Glutamatergic neuron (in vitro differentiated cells): ENCODE results near the gene EFS. TPM values are rescaled to one million over a fixed set of nuclear protein-coding genes. Genes with fewer than 3 reads are reported as not detected.
"Not testable (repeated sequence)": the region's sequence is repeated elsewhere in the genome, so short reads cannot be mapped to it uniquely, and the experiment has no call there.

Source experiments
- DNase-seq: peaks from one replicate; pipeline ENCODE4 v3.0.0; 2022
- H3K27ac Mint-ChIP-seq: one replicate; pipeline ENCODE4 v1.8.0; 2020; ENCODE audit warnings: mild to moderate bottlenecking, mixed read lengths, inconsistent platforms; ENCODE audit not compliant: unreplicated experiment
- H3K27me3 Mint-ChIP-seq: one replicate; pipeline ENCODE4 v1.8.0; 2020; ENCODE audit warnings: mild to moderate bottlenecking, moderate library complexity, mixed read lengths, inconsistent platforms; ENCODE audit not compliant: unreplicated experiment
- H3K36me3 Mint-ChIP-seq: one replicate; pipeline ENCODE4 v1.8.0; 2020; ENCODE audit warnings: mild to moderate bottlenecking, mixed read lengths, inconsistent platforms; ENCODE audit not compliant: unreplicated experiment
- H3K4me1 Mint-ChIP-seq: one replicate; pipeline ENCODE4 v1.8.0; 2020; ENCODE audit warnings: mild to moderate bottlenecking, low read depth, mixed read lengths, inconsistent platforms; ENCODE audit not compliant: unreplicated experiment
- H3K4me3 Mint-ChIP-seq: one replicate; pipeline ENCODE4 v1.8.0; 2020; ENCODE audit warnings: mild to moderate bottlenecking, mixed read lengths, inconsistent platforms; ENCODE audit not compliant: unreplicated experiment
- H3K9me3 Mint-ChIP-seq: one replicate; pipeline ENCODE4 v1.8.0; 2020; ENCODE audit warnings: mild to moderate bottlenecking, moderate library complexity, mixed read lengths, inconsistent platforms; ENCODE audit not compliant: unreplicated experiment
- CTCF ChIP-seq: fragments of 200-600 bp; sonication (generic); IDR thresholded peaks from one replicate; pipeline ENCODE4 v1.5.0; 2021; ENCODE audit not compliant: partially characterized antibody, unreplicated experiment
- total RNA-seq: library from RNA; stranded (reverse); fragmentation: NEBNext Ultra II Directional; extraction: Animal tissue kit (Norgen Biotek cat#: 25700); gene quantifications from one replicate; pipeline ENCODE4 v1.2.1, GENCODE V29; 2021; ENCODE audit not compliant: unreplicated experiment

Gene EFS
- total RNA-seq, 1 donor from 2014 or later: 90.4 TPM

GRCh38 chr14:23403908-23404307 lies 38.9 kb upstream of the EFS start:
- DNase-seq: no peak
- H3K9me3 Mint-ChIP-seq: peaks cover 11% of the 10 kb centered on the region
- peaks cover 16% of the 10 kb centered on the region for H3K27me3 Mint-ChIP-seq
- no peak for TF ChIP-seq CTCF
- peaks cover 2% of the 10 kb centered on the region for H3K4me1 Mint-ChIP-seq
- H3K27ac Mint-ChIP-seq: no peak overlapping the region
- H3K36me3 Mint-ChIP-seq: no peaks in the 10 kb centered on the region
- H3K4me3 Mint-ChIP-seq: no peak overlapping the region

DNA sequence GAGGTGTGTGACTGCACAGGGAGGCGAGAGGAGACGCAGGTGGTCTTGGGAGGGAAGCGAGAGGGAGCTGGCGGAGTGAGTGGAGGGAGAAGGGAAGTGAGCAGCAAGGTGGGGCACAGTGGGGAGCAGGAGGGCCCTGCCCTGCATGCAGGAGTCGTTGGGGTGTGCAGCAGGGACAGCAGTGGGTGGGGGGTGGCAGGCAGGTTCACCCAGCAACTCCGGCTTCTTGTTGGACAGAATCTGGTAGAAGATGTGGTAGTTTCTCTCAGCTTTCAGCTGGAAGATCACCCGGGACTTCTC lies 38.1 kb upstream of the EFS start:
- Mint-ChIP-seq H3K27me3 (peaks cover 15% of the 10 kb centered on the region), H3K4me3 (no peak overlapping the region), H3K4me1 (no peaks in the 10 kb centered on the region), H3K27ac (no peak overlapping the region), H3K36me3 (no peaks in the 10 kb centered on the region), H3K9me3 (peaks cover 11% of the 10 kb centered on the region)
- TF ChIP-seq CTCF: no peak
- no peak for DNase-seq

- Mint-ChIP-seq H3K4me3 (no peak overlapping the region), H3K36me3 (no peaks in the 10 kb centered on the region), H3K27me3 (peaks cover 12% of the 10 kb centered on the region), H3K27ac (no peak overlapping the region), H3K4me1 (no peaks in the 10 kb centered on the region), H3K9me3 (peaks cover 9% of the 10 kb centered on the region)
- no peak for DNase-seq
- TF ChIP-seq CTCF: no peak
Measured at GRCh38 chr14:23402296-23403138, 37.5 kb upstream of the EFS start.

DNA sequence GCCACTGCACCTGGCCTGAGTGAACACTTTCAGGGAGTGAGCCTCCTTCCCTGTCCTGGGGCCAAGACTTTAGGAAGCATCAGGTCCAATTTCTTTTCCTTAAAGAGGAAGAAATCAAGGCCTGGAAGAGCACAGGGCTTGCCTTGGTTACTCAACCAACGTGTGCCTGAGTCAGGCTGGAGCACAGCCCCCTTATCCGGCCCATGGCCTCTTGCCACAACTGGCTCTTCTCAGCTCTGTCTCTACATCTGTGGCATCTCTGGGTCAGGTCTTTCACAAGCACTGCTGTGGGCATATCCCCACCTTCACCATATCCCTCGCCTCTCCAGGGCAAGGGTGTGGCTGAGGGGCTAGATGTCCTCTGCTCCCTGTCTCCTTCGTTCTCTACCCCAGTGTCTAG lies 36.3 kb upstream of the EFS start:
- Mint-ChIP-seq H3K9me3 (peaks cover 8% of the 10 kb centered on the region), H3K4me1 (no peaks in the 10 kb centered on the region), H3K36me3 (no peaks in the 10 kb centered on the region), H3K4me3 (no peak overlapping the region), H3K27ac (no peak overlapping the region), H3K27me3 (peaks cover 12% of the 10 kb centered on the region)
- DNase-seq: no peak
- TF ChIP-seq CTCF: no peak

DNA sequence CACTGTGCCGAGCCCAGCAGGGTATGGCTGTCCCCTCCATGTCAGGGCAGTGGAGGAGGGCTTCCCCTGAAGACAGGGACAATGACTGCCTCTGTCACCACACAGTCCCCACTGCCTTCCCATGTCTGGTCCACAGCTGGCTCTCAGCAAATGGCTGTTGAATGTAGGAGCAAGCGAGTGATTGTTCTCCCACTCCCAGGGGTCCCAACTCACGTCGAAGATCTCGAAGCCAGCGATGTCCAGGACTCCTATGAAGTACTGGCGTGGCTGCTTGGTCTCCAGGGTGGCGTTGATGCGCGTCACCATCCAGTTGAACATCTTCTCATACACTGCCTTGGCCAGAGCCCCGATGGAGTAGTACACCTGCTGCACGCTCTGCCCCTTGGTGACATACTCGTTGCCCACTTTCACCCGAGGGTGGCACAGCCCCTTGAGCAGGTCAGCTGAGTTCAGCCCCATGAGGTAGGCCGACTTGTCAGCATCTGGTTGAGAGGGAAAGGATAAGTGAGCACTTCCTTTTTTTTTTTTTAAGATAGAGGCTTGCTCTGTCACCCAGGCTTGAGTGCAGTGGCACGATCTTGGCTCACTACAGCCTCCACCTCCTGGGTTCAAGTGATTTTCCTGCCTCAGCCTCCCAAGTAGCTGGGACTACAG lies 35.7 kb upstream of the EFS start:
- H3K36me3 Mint-ChIP-seq, H3K9me3 Mint-ChIP-seq, DNase-seq, H3K27ac Mint-ChIP-seq, H3K4me3 Mint-ChIP-seq, H3K27me3 Mint-ChIP-seq, H3K4me1 Mint-ChIP-seq: not testable (repeated sequence)
